GM21529 (cell line): Measurements from ENCODE around the gene SLC6A6.
A peak's percentile ranks its signal among the peaks of the same experiment; 100 is the strongest.

Source experiments
- ATAC-seq: cut with Tn5 transposase; IDR thresholded peaks from one replicate; pipeline ENCODE4 v1.9.1; 2021; ENCODE audit not compliant: unreplicated experiment

SLC6A6 gene

DNA sequence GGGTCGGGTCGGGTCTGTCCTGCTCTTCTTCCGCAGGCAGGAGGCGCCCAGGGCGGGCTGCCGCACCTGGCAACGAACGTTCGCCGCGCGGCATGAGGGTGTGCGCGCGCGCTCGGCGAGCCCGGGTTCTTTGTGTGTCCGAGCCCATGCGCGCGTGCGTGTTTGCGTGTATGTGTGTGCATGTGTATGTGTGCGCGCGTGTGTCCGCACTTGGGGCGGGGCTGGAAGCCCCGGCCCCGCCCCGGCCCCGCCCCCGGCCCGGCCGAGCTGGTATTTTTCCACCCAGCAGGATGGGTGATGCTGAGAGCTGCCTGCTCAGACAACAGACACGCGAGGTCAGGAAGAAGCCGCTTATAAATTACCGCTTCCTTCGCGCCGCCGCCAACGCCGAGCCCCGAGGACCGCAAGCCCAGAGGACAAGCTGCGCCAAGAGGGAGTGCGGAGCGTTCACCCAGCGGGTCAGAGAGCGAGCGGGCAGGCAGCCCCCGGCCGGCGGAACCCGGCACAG, at the start of gene SLC6A6:
TSS of gene SLC6A6 (plus strand) at position 303 of the 508 bp plus-strand sequence. CDS start 41,029 bp downstream, outside the sequence.
- peak; percentile 70 for ATAC-seq

DNA sequence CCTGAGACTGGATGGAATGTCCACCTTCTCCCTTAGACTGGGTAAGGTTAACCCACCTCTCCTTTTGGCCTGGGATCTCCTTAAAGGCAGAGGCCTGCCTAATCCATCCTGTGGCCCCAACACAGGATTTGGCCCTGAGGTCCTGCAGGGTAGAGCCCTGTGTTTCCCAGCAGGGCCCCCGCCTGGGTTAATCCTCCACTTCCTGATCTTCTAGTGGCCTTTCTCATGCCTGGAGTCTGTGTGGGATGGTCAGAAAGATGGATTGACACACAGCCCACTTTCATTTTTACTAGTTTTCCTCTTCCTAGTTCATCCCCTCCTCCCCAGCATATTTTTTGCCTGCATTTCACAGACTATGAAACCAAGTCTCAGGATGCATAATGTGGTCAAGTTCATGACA, 48.9 kb upstream of the SLC6A6 start:
- ATAC-seq = no peak

GRCh38 chr3:14357463-14357862, 44.9 kb upstream of the SLC6A6 start:
- no peak for ATAC-seq

GRCh38 chr3:14358426-14359211, 43.8 kb upstream of the SLC6A6 start:
- ATAC-seq = no peak

DNA sequence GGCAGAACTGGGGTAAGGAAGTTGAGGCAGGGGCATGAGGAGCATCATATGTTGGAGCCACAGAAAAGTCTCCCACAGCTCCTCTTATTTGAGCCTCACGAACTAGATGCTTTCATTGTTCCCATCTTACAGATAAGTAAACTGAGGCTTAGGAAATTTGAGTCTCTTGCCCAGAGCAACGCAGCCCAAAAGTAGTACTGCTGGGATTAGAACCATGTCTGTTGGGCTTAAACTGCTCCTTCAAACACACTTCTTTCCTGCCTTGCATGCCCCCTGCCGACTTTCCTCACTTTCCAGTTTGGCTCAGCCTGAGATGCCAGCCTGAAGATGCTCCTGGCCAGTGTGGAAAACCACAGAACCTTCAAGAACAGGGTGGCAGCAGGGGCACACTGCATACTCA, 43.1 kb upstream of the SLC6A6 start:
- no peak for ATAC-seq

GRCh38 chr3:14360123-14360881, 42.1 kb upstream of the SLC6A6 start:
- ATAC-seq = no peak

DNA sequence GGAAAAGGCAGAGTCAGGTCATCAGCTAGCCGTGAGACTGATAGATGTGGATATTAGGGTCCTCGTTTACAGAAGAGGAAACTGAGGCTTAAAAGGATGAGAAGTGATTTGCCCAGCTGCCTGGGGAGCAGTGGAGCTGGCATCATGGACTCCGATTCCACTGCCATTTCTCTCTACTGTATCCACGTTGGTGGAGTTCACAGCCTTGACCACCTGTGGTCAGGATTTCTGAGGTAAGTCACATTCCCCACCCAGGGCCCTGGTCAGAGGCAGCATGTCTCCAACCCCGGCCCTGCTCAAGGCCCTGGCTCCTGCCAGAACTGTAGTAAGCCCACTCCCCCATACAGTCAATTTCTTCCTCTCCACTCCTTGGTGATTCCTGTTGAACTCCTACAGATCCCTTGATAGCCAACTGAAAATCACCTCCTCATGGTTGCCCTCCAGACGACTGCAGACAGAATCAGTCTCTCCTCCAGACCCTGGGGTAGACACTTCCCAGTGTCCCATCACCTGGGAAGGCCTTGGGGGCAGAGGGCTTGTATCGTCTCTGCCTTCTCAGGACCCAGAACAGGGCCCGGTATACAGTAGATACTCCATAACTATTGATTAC, 41.2 kb upstream of the SLC6A6 start:
- no peak for ATAC-seq

GRCh38 chr3:14362890-14363289, 39.5 kb upstream of the SLC6A6 start:
- ATAC-seq = no peak

DNA sequence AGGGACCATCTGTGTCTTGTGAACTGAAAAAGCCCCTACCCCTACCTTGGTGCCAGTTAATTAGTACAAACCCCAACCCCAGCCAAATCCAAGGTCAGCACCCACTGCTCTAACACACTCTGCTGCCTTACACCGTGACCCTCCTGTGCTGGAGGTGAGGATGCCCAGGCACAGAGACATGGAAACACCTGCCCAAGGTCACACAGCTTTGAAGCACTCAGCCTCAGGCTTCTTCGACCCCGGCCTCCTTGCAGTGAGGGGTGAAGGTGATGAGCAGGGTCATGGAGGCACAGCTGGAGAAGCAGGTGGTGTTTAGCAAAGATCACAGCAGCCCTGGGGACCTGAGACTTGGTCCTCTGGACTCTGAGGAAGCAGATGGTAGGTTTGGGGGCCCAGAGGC, 39.0 kb upstream of the SLC6A6 start:
- no peak for ATAC-seq

DNA sequence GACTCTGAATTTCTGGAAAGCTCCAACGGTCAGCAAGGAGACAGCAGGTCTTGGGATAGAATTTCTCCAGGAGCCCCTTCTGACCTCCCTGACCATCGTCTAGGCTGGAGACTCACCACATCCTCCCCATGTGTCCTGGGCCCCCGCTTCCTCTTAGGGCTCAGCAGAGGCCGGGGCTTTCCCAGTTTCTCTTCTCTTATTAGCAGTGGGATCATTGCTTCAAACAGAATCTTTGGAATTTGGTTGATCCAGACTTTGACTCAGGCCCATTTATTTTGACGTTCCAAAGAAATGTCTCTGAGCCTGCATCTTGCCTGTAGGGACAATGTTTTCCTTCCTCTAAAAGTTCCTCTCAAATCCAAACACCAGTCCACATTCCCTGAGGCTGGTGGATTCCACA, 38.4 kb upstream of the SLC6A6 start:
- ATAC-seq = no peak

- no peak for ATAC-seq
Measured at GRCh38 chr3:14364580-14365292, 37.7 kb upstream of the SLC6A6 start.

- no peak for ATAC-seq
Measured at GRCh38 chr3:14366248-14366647, 36.2 kb upstream of the SLC6A6 start.

GRCh38 chr3:14366915-14367823, 35.2 kb upstream of the SLC6A6 start:
- no peak for ATAC-seq

DNA sequence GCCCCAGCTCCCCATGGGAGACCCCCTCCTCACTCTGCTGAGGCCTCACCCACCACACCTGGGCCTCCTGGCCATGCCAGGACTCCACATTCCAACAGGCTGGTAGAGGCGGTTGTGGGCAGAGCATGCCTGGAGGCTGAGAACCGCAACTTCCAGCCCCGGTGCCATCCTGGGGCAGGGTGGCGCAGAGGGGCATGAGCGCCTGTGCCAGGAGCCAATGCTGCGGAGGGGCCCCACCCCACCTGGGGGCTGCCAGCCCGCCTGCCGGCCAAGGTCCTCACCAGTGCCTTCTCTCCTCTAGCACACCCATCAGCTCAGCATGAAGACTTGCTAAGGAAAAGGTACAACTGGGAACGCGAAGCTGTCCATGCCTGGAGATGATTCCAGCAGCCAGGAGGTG, 34.3 kb upstream of the SLC6A6 start:
- ATAC-seq = no peak

DNA sequence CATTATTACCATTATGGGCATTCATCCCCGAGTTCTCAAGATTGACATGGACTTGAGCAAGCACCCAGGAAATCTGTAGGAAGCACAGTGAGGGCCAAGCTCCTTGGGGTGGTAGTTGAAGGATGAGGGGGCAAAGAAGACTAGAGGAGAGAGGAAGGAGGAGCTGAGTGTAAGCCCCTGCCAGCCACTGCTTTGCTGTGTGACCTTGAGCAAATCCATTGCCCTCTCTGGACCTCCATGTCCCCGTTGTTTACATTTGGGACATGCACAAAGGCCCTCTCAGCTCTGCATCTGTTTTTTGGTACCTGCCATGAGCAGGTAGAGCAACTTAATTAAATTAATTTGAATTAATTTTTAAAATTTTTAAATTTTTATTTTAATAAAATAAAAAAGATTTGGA, 33.5 kb upstream of the SLC6A6 start:
- no peak for ATAC-seq

DNA sequence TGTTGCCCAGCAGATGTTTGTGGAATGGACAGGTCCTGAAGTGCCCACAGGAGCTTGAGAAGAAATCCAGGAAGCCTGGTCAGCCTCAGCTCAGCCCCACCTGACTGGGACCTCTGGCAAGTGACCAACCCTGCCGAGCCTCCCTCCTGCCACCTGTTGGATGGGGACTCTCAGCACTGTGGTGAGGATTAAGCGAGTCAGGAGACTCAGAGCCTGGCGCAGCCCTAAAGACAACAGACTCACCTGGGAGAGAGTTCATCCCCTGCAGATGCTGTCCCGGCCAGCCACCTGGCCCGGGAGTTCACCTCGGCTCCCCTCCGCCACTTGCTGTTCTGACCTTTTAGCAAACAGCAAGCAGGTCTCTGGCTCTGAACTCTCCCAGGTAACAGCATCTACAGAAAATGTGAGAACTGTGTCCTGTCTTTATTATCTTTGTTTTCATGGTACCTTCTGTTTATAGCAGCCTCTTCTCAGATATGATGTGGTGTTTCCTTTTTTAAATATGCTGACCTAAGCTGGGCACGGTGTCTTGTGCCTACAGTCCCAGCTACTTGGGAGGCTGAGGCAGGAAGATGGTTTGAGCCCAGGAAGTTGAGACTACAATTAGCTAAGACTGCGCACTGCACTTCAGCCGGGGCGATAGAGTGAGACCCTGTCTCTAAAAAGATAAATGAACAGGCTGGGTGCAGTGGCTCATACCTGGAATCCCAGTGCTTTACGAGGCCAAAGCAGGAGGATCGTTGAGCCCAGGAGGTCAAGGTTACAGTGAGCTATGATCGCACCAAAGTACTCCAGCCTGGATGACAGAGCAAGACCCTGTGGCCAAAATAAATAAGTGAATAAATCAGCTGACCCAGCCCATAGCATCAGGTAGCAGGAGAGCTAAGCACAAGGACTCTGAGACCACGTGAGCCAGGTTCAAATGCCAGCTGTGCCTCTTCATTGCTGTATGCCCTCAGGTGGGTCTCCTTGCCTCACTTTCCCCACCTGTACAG, 32.4 kb upstream of the SLC6A6 start:
- ATAC-seq = no peak

GRCh38 chr3:14370720-14371572, 31.5 kb upstream of the SLC6A6 start:
- no peak for ATAC-seq
